HG03103 (cell line): ENCODE results near the gene TRIM2.

Experiments used
- ATAC-seq: cut with Tn5 transposase; IDR thresholded peaks from one replicate; pipeline ENCODE4 v1.9.1; 2021; ENCODE audit warnings: low read depth; ENCODE audit not compliant: unreplicated experiment

Gene TRIM2

DNA sequence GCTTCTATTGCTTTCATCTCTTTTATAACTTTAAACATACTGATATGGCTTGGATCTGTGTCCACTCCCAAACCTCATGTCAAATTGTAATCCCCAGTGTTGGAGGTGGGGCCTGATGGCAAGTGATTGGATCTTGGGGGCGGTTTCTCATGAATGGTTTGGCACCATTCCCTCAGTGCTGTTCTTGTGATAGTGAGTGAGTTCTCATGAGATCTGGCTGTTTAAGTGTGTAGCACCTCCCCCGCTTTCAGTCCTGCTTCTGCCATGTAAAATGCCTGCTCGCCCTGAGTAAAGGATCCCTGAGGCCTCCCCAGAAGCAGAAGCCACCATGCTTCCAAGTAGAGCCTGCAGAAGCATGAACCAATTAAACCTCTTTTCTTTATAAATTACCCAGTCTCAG, 157.9 kb downstream of the TRIM2 start:
- no peak for ATAC-seq

DNA sequence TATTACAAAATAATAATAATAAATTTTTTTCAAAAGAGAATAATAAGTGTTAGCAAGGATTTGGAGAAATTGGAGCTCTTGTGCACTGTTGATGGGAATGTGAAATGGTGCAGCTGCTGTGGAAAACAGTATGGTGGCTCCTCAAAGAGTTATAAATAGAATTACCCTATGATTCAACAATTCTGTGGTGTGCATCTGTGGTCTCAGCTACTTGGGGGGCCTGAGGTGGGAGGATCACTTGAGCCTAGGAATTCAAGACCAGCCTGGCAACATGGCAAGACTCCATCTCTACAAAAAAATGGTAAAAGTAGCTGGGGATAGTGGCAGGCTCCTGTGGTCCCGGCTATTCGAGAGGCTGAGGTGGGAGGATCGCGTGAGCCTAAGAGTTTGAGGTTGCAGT, 159.8 kb downstream of the TRIM2 start:
- no peak for ATAC-seq

GRCh38 chr4:153365003-153365402, 160.8 kb downstream of the TRIM2 start:
- no peak for ATAC-seq

GRCh38 chr4:153366486-153366885, 162.2 kb downstream of the TRIM2 start:
- ATAC-seq = no peak

DNA sequence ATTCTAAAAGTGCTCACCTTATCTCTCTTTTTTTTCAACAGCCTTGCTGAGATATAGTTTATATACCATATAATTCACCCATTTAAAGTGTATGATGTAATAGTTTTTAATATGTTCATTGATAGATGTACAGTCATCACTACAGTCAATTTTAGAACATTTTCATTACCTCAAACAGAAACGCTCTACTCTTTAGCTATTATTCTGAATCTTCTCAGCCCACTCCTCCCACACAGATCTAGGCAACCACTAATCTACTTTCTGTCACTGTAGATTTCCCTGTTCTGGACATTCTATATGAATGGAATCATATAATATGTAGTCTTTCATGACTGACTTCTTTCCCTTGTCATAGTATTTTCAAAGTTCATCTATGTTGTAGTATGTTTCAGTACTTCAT, 162.8 kb downstream of the TRIM2 start:
- ATAC-seq = no peak

DNA sequence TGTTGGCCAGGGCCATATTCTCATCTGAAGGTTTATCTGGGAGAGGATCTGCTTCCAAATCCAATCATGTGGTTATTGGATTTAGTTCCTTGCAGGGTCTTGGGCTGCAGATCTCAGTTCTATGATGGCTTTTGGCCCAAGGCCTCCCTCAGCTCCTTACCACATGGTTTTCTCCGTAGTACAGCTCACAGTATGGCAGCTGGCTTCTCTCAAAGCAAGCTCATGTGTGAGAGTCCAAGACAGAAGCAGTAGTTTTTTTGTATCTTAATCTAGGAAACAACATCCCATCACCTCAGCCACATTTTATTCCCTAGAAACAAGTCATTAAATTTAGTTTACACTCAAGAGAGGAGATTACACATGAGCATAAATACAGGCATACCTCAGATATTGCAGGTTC, 164.8 kb downstream of the TRIM2 start:
- no peak for ATAC-seq

DNA sequence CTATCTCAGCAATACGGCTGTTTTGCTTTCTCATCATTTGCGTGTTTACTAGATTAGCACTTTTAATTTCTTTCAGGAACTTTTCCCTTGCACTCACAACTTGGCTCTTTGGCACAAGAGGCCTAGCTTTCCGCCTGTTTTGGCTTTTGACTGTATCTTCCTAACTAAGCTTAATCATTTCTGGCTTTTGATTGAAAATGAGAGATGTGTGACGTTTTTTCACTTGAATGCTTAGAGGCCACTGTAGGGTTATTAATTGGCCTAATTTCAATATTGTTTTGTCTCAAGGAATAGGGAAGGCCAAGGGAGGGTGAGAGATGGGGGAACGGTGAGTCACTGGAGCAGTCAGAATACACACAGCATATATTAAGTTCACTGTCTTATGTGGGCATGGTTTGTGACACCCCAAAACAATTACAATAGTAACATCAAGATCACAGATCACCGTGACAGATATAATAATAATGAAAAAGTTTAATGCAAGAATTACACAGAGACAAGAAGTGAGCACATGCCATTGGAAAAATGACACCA, 167.5 kb downstream of the TRIM2 start:
- no peak for ATAC-seq

DNA sequence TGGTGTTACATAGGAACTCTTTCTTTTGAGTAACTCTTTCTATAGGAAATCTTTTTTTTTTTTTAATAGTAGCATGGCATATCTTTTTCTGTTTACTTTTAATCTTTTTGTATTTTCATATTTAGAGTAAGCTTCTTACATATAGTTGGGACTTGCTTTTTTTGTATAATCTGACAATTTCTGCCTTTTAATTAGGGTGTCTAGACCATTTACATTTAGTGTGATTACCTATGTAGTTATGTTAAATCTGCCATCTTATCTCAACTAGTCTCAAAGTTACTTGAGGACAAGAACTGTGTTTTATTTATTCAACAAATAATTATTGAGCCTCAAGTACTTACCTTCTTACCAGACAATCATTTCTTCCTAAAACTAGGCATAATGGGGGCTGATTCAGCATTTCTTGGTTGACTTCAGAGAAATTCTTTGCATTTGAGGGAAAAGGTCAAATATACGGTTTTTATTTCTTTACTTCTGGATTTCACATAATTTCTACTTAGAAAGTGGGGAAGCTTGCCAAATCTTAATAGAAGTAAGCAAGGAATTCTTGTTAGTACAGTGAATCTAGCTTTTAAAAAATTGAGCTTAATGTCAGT, 168.8 kb downstream of the TRIM2 start:
- ATAC-seq = no peak

GRCh38 chr4:153374442-153374841, 170.2 kb downstream of the TRIM2 start:
- no peak for ATAC-seq

- no peak for ATAC-seq
These were observed 171.1 kb downstream of the TRIM2 start for GRCh38 chr4:153375303-153375702.

DNA sequence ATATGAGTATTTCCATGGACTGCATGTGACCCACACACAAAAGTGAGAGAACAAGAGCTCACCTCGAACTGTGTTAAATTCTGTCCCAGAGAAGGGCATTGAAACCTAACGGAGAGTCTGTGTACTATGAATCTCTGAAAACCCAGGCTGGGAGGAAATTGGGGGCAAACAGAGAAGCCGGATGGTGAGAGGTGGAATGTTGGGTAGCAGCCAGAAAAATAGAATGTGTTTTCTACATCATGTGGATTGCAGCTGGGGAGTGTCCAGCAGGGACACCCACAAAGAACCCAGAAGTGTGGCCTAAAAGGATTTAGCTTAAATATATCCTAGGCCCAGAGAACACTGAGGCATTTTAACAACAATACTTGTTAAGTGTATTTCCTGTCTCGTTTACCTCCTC, 178.9 kb downstream of the TRIM2 start:
- ATAC-seq = no peak

GRCh38 chr4:153384160-153384559, 179.9 kb downstream of the TRIM2 start:
- ATAC-seq = no peak

DNA sequence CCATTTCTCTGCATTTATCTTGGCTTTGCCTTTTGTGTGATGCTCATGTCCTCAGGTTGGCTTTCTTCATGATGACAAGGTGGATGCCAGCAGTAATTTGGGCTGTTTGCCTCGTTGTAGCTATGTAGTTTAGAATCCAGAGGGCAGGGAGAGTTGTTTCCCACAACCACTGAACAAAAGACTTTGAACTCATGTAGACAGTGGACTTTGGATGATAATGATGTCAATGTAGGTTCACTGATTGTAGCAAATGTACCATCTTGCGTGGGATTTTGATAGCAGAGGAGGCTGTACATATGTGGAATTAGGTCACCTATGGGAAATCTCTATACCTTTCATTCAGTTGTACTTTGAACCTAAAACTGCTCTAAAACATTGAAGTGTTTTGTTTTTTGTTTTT, 181.5 kb downstream of the TRIM2 start:
- ATAC-seq = no peak

GRCh38 chr4:153387981-153388380, 183.7 kb downstream of the TRIM2 start:
- no peak for ATAC-seq
